HCT116 (cell line): ENCODE measurements around the gene PNRC1. TPM values are rescaled to one million over a fixed set of nuclear protein-coding genes. Genes with fewer than 3 reads are reported as not detected.

Experiments
- ATAC-seq: fragments of 200-7000 bp; cut with Tn5 transposase; 2 replicates; pipeline ENCODE4 v1.9.1; 2020; ENCODE audit warnings: mild to moderate bottlenecking, moderate library complexity
- BruUV-seq: library from RNA; stranded (reverse); fragments of 400-500 nt; replicated peaks from 2 replicates; lab custom pipeline; 2021; lab: Mats Ljungman, UMichigan
- CTCF ChIA-PET: fragments of 300-600 bp; sonication (Branson Sonifier 250); formaldehyde crosslinking; loops from one replicate; lab custom pipeline; 2021; ENCODE audit warnings: antibody characterized with exemption; lab: Charles Lee
- POLR2A ChIA-PET: fragments of 300-600, 350-600 bp; sonication (Branson Sonifier 250); formaldehyde crosslinking; loops from one replicate; lab custom pipeline; 2021; ENCODE audit warnings: antibody characterized with exemption; lab: Charles Lee
- RAD21 ChIA-PET, 2 experiments: fragments of 300-600 bp; sonication (Branson Sonifier 250); formaldehyde crosslinking; loops; one replicate each; lab custom pipeline; 2023; ENCODE audit warnings: low total read pairs in 2 of 2; ENCODE audit not compliant: uncharacterized antibody in 2 of 2, unreplicated experiment in 2 of 2, low non-redundant PET in 1 of 2; lab: Charles Lee
- DNase-seq: peaks from one replicate; pipeline ENCODE4 v3.0.0-alpha.2; 2010; ENCODE audit warnings: low read depth, low spot score
- H2AFZ ChIP-seq: fragments of 200-600 bp; shearing (Covaris generic), sonication (generic); 2 replicates; pipeline ENCODE4 v1.6.1; 2017; ENCODE audit warnings: low read depth, mixed run types, mixed read lengths, antibody characterized with exemption, low read length; ENCODE audit not compliant: poor library complexity, severe bottlenecking
- H3K27ac ChIP-seq: 2 replicates; pipeline ENCODE4 v1.5.1; 2012; ENCODE audit warnings: low read depth, low read length
- H3K27me3 ChIP-seq: fragments of 200-600 bp; sonication (generic); 2 replicates; pipeline ENCODE4 v1.6.1; 2016; ENCODE audit warnings: mixed run types, low read length, mixed read lengths; ENCODE audit not compliant: insufficient read depth
- H3K36me3 ChIP-seq, 2 experiments: fragments of 200-500 bp in 1 of 2; fragments of 200-600 bp in 1 of 2; sonication (Bioruptor generic) in 1 of 2; sonication (generic) in 1 of 2; 2 replicates each; pipeline versions ENCODE4 v1.5.1 to v1.6.1; 2014 to 2016; ENCODE audit warnings: low read length in 2 of 2, inconsistent platforms in 1 of 2, mixed read lengths in 1 of 2, mixed run types in 1 of 2; ENCODE audit not compliant: insufficient read depth in 2 of 2, control insufficient read depth in 1 of 2
- H3K4me1 ChIP-seq, 2 experiments: fragments of 200-600 bp in 1 of 2; sonication (generic) in 1 of 2; 2 replicates each; pipeline versions ENCODE4 v1.5.1 to v1.6.1; 2012 to 2017; ENCODE audit warnings: low read length in 2 of 2, inconsistent platforms in 1 of 2, mild to moderate bottlenecking in 1 of 2, mixed read lengths in 1 of 2, mixed run types in 1 of 2, moderate library complexity in 1 of 2; ENCODE audit not compliant: insufficient read depth in 2 of 2, control insufficient read depth in 1 of 2
- H3K4me2 ChIP-seq: fragments of 200-600 bp; sonication (generic); 2 replicates; pipeline ENCODE4 v1.6.1; 2017; ENCODE audit warnings: mixed run types, low read length, mixed read lengths
- H3K4me3 ChIP-seq, 2 experiments: fragments of 200-600 bp in 1 of 2; sonication (generic) in 1 of 2; replicated peaks in 1 of 2; 2 replicates each; pipeline ENCODE4 v1.5.1; 2011 to 2016; ENCODE audit warnings: low read length in 2 of 2, control low read depth in 1 of 2, low read depth in 1 of 2, mild to moderate bottlenecking in 1 of 2, mixed read lengths in 1 of 2, mixed run types in 1 of 2
- H3K79me2 ChIP-seq: fragments of 200-600 bp; sonication (generic); 2 replicates; pipeline ENCODE4 v1.6.1; 2017; ENCODE audit warnings: mild to moderate bottlenecking, mixed run types, low read length, moderate library complexity, mixed read lengths; ENCODE audit not compliant: insufficient read depth
- H3K9ac ChIP-seq: fragments of 200-600 bp; sonication (generic); 2 replicates; pipeline ENCODE4 v1.6.1; 2016; ENCODE audit warnings: low read length, mixed read lengths
- H3K9me2 ChIP-seq: fragments of 200-600 bp; sonication (generic), shearing (Covaris generic); 2 replicates; pipeline ENCODE4 v1.6.1; 2017; ENCODE audit warnings: mixed run types, mild to moderate bottlenecking, moderate library complexity; ENCODE audit not compliant: insufficient read depth
- H3K9me3 ChIP-seq, 2 experiments: fragments of 200-500 bp in 1 of 2; fragments of 200-600 bp in 1 of 2; sonication (Bioruptor generic) in 1 of 2; sonication (generic) in 1 of 2; 2 replicates each; pipeline ENCODE4 v1.6.1; 2014 to 2017; ENCODE audit warnings: low read length in 2 of 2, mixed read lengths in 2 of 2, inconsistent platforms in 1 of 2, low read depth in 1 of 2, mild to moderate bottlenecking in 1 of 2, mixed run types in 1 of 2, moderate library complexity in 1 of 2; ENCODE audit not compliant: control insufficient read depth in 1 of 2, insufficient read depth in 1 of 2
- H4K20me1 ChIP-seq: fragments of 200-600 bp; sonication (generic), shearing (Covaris generic); 2 replicates; pipeline ENCODE4 v1.6.1; 2017; ENCODE audit warnings: mixed run types, mild to moderate bottlenecking, moderate library complexity; ENCODE audit not compliant: insufficient read depth
- ATF3 ChIP-seq: IDR thresholded peaks from 2 replicates; pipeline ENCODE4 v1.6.1; 2012
- CEBPB ChIP-seq: IDR thresholded peaks from 2 replicates; pipeline ENCODE4 v1.6.1; 2012; ENCODE audit warnings: low read depth
- EZH2phosphoT487 ChIP-seq: fragments of 200-600 bp; IDR thresholded peaks from 2 replicates; pipeline ENCODE4 v1.6.1; 2018; ENCODE audit warnings: antibody characterized with exemption, borderline replicate concordance
- JUND ChIP-seq: IDR thresholded peaks from 2 replicates; pipeline ENCODE4 v1.6.1; 2012
- MAX ChIP-seq: IDR thresholded peaks from 2 replicates; pipeline ENCODE4 v1.6.1; 2012
- POLR2AphosphoS5 ChIP-seq: IDR thresholded peaks from 2 replicates; pipeline ENCODE4 v1.6.1; 2011; ENCODE audit warnings: mild to moderate bottlenecking, low read depth, low read length, moderate library complexity
- REST ChIP-seq: IDR thresholded peaks from 2 replicates; pipeline ENCODE4 v1.6.1; 2012; ENCODE audit warnings: low read depth
- SIN3A ChIP-seq: IDR thresholded peaks from 2 replicates; pipeline ENCODE4 v1.6.1; 2012; ENCODE audit warnings: low read depth
- SP1 ChIP-seq: IDR thresholded peaks from 2 replicates; pipeline ENCODE4 v1.6.1; 2012; ENCODE audit warnings: low read depth
- SRF ChIP-seq: IDR thresholded peaks from 2 replicates; pipeline ENCODE4 v1.6.1; 2012; ENCODE audit warnings: low read depth
- YY1 ChIP-seq: IDR thresholded peaks from 2 replicates; pipeline ENCODE4 v1.6.1; 2011; ENCODE audit warnings: low read length, low read depth, moderate library complexity, mild to moderate bottlenecking; ENCODE audit not compliant: insufficient replicate concordance; ENCODE audit errors: extremely low read depth
- ZBTB33 ChIP-seq: IDR thresholded peaks from 2 replicates; pipeline ENCODE4 v1.6.1; 2011; ENCODE audit warnings: mild to moderate bottlenecking, low read length, moderate library complexity; ENCODE audit not compliant: insufficient replicate concordance; ENCODE audit errors: extremely low read depth
- intact Hi-C: fragments of 100-400 bp; cut with micrococcal nuclease; formaldehyde crosslinking; loops from 2 replicates; pipeline ENCODE4 v1.10.0; 2022
- total RNA-seq: library from RNA; stranded (reverse); gene quantifications from one replicate; pipeline ENCODE4 v1.2.1, GENCODE V29; 2021; ENCODE audit not compliant: unreplicated experiment

The PNRC1 gene
- total RNA-seq, 1 experiment from 2014 or later = 66.8 TPM

GRCh38 chr6:89084954-89085353 lies 4.4 kb downstream of the PNRC1 start:
- peaks cover 20% of the 10 kb centered on the region for H3K79me2 ChIP-seq
- intact Hi-C loops = no loop called here
- no peak overlapping the region for H3K9ac ChIP-seq
- DNase-seq = no peak
- H3K27me3 ChIP-seq = no peaks in the 10 kb centered on the region
- TF ChIP-seq SRF = no peak
- no peak for TF ChIP-seq MAX
- TF ChIP-seq SP1 = no peak
- no peak for TF ChIP-seq YY1
- TF ChIP-seq POLR2AphosphoS5 = no peak
- no peak overlapping the region for H2AFZ ChIP-seq
- no peaks in the 10 kb centered on the region for H4K20me1 ChIP-seq
- H3K9me2 ChIP-seq = no peaks in the 10 kb centered on the region
- no peak for ATAC-seq
- H3K4me2 ChIP-seq = 0 out of 2 replicates have a peak overlapping the region, but pooled peaks have one; percentile 14
- peaks cover 0 to 18% of the 10 kb centered on the region in 2 experiments; a peak in 2 of 4 replicates for H3K4me1 ChIP-seq
- ChIA-PET POLR2A (interaction anchor here (1.0 kb wide), 1 partner anchor 58 kb away, joined by 3 read pairs; no protein-coding TSS in a partner anchor), RAD21 (no interaction called here), CTCF (interaction anchor here (1.1 kb wide), 1 partner anchor 103 kb away, joined by 4 read pairs; no protein-coding TSS in a partner anchor)
- H3K27ac ChIP-seq = no peak overlapping the region
- peaks cover 6 to 20% of the 10 kb centered on the region in 2 experiments; a peak in 3 of 4 replicates for H3K36me3 ChIP-seq
- H3K9me3 ChIP-seq = no peaks in the 10 kb centered on the region
- no peak overlapping the region for H3K4me3 ChIP-seq
- BruUV-seq = no TSS peak

GRCh38 chr6:89085409-89086205 lies 5.1 kb downstream of the PNRC1 start:
- ATAC-seq (no peak), DNase-seq (no peak)
- Histone ChIP-seq H3K4me2 (no peak overlapping the region), H3K27me3 (no peaks in the 10 kb centered on the region), H3K79me2 (peaks cover 20% of the 10 kb centered on the region), H3K4me1 (peaks cover 0 to 17% of the 10 kb centered on the region in 2 experiments; a peak in 2 of 4 replicates), H3K27ac (no peak overlapping the region), H3K9me2 (no peaks in the 10 kb centered on the region), H4K20me1 (no peaks in the 10 kb centered on the region), H3K9me3 (no peaks in the 10 kb centered on the region), H3K4me3 (no peak overlapping the region), H2AFZ (no peak overlapping the region), H3K36me3 (peaks cover 6 to 20% of the 10 kb centered on the region in 2 experiments; a peak in 3 of 4 replicates), H3K9ac (no peak overlapping the region)
- ChIA-PET CTCF (interaction anchor here (1.1 kb wide), 1 partner anchor 103 kb away, joined by 4 read pairs; no protein-coding TSS in a partner anchor), RAD21 (no interaction called here), POLR2A (interaction anchor here (1.0 kb wide), 1 partner anchor 57 kb away, joined by 3 read pairs; no protein-coding TSS in a partner anchor)
- BruUV-seq = no TSS peak
- intact Hi-C loops = no loop called here
- no peak for TF ChIP-seq ATF3
- no peak for TF ChIP-seq SP1
- TF ChIP-seq SIN3A = no peak
- no peak for TF ChIP-seq JUND
- no peak for TF ChIP-seq CEBPB
- no peak for TF ChIP-seq REST
- TF ChIP-seq YY1 = no peak
- no peak for TF ChIP-seq ZBTB33
- TF ChIP-seq EZH2phosphoT487 = no peak
- TF ChIP-seq POLR2AphosphoS5 = no peak
